Ovary (tissue), 9 donors: Measurements from ENCODE around the gene DHRS7C. TPM values are rescaled to one million over a fixed set of nuclear protein-coding genes. Genes with fewer than 3 reads are reported as not detected.

Experiments used
- DNase-seq, 5 donors: peaks; one replicate each; pipeline ENCODE4 v3.0.0-alpha.2; 2019 to 2020
- H3K27ac ChIP-seq, 2 donors: fragments of 200-600 bp; one replicate each; pipeline versions ENCODE4 v1.5.1 to v1.8.0; 2019 to 2022
- H3K27me3 ChIP-seq: fragments of 200-600 bp; one replicate; pipeline ENCODE4 v1.8.0; 2022
- H3K36me3 ChIP-seq: fragments of 200-600 bp; sonication (generic); one replicate; pipeline ENCODE4 v1.5.1; 2019
- H3K4me1 ChIP-seq: one replicate; pipeline ENCODE4 v1.8.1; 2013; ENCODE audit warnings: mild to moderate bottlenecking, moderate library complexity; ENCODE audit not compliant: insufficient read depth
- H3K4me3 ChIP-seq: fragments of 200-600 bp; sonication (generic); one replicate; pipeline ENCODE4 v1.5.1; 2017
- H3K9me3 ChIP-seq, 2 donors: fragments of 200-600 bp in 1 of 2; sonication (generic) in 1 of 2; one replicate each; pipeline versions ENCODE4 v1.5.1 to v1.8.1; 2013 to 2019; ENCODE audit warnings: mild to moderate bottlenecking in 1 of 2, moderate library complexity in 1 of 2
- CTCF ChIP-seq, 3 donors: fragments of 450-650 bp in 2 of 3; fragments of 200-600 bp in 1 of 3; IDR thresholded peaks; one replicate each; pipeline versions ENCODE4 v1.5.1 to v1.8.0; 2016 to 2022; ENCODE audit warnings: antibody characterized with exemption in 3 of 3, mild to moderate bottlenecking in 1 of 3
- EP300 ChIP-seq: sonication (generic); formaldehyde crosslinking; IDR thresholded peaks from one replicate; pipeline ENCODE4 v1.6.1; 2017; ENCODE audit warnings: antibody characterized with exemption
- POLR2A ChIP-seq: fragments of 450-650 bp; IDR thresholded peaks from one replicate; pipeline ENCODE4 v1.6.1; 2017; ENCODE audit warnings: antibody characterized with exemption, mild to moderate bottlenecking, moderate library complexity
- WGBS, 3 donors: extraction: QIAGEN DNeasy Blood & Tissue Kit in 1 of 3; methylation state at CpG; one replicate each; pipeline versions ENCODE4 v1.1.5 to v1.1.7; 2013 to 2017; 5-methylcytosine and 5-hydroxymethylcytosine counted together
- intact Hi-C, 4 donors: fragments of 100-400 bp; cut with DNase I; formaldehyde crosslinking; loops; one replicate each; pipeline versions ENCODE4 v1.11.0 to v1.15.1; 2022 to 2023
- polyA plus RNA-seq, 2 donors: library from polyadenylated mRNA; stranded (reverse); fragments of 200-250 nt in 1 of 2; fragments of 350-450 nt in 1 of 2; fragmentation: Illumina TruSeq in 1 of 2; extraction: RNeasy Lipid Tissue Mini Kit (QIAGEN cat#74804) in 1 of 2; gene quantifications; one replicate each; pipeline ENCODE4 v1.2.3, GENCODE V29; 2013 to 2014
- total RNA-seq, 7 donors: library from RNA; depleted of rRNA in 2 of 7; stranded (reverse); fragments of >200 nt in 2 of 7; fragmentation: NEBNext Ultra II Directional in 3 of 7; extraction: Animal tissue kit (Norgen Biotek cat#: 25700) in 3 of 7; gene quantifications; one replicate each; pipeline versions ENCODE4 v1.1.0 to v1.2.4, GENCODE V29; 2016 to 2023
- donor health status: DM: no; HTN: no; CAD: no; lungs with moderate emphysema.
- donor health status: DM: no; HTN: no; CAD: no.
- donor health status: Bipolar disorder and iron deficiency.
- donor health status: DM: yes; HTN: yes; CAD: no.
- donor health status: DM: no; HTN: no; CAD: no.
- donor health status: DM: yes; HTN: yes; CAD: no.

The DHRS7C gene
- total and polyA plus RNA-seq, 9 donors = not detected

GRCh38 chr17:9818760-9819159 is 27.4 kb upstream of the DHRS7C start:
- H3K4me1 ChIP-seq = no peaks in the 10 kb centered on the region
- no peaks in the 10 kb centered on the region for H3K36me3 ChIP-seq
- no peaks in the 10 kb centered on the region for H3K9me3 ChIP-seq
- H3K27ac ChIP-seq = no peak overlapping the region
- H3K27me3 ChIP-seq = no peaks in the 10 kb centered on the region
- 61 to 73% (median 71%) methylated on average over 4 of the region's 4 CpGs for WGBS, 3 donors
- intact Hi-C loops = no loop called here
- TF ChIP-seq CTCF (IDR thresholded peaks at IDR 0.05) = no peak
- no peak for TF ChIP-seq POLR2A
- TF ChIP-seq EP300 = no peak
- DNase-seq = no peak
- no peak overlapping the region for H3K4me3 ChIP-seq

- no peaks in the 10 kb centered on the region for H3K4me1 ChIP-seq
- no peak for DNase-seq
- TF ChIP-seq EP300 (no peak), POLR2A (no peak), CTCF (IDR thresholded peaks at IDR 0.05) (no peak)
These were observed 25.7 kb upstream of the DHRS7C start for GRCh38 chr17:9817086-9817485.

GRCh38 chr17:9816472-9816871 is 25.1 kb upstream of the DHRS7C start:
- DNase-seq = no peak
- Histone ChIP-seq H3K27ac (no peak overlapping the region), H3K4me3 (no peak overlapping the region), H3K4me1 (no peaks in the 10 kb centered on the region), H3K9me3 (no peaks in the 10 kb centered on the region), H3K27me3 (no peaks in the 10 kb centered on the region), H3K36me3 (no peaks in the 10 kb centered on the region)
- intact Hi-C loops = no loop called here
- TF ChIP-seq EP300 (no peak), CTCF (IDR thresholded peaks at IDR 0.05) (no peak), POLR2A (no peak)
- 53 to 82% (median 78%) methylated on average over 10 of the region's 10 CpGs for WGBS, 3 donors

More at GRCh38 chr17:9817086-9817485, 25.7 kb upstream of the DHRS7C start:
- Histone ChIP-seq H3K4me3 (no peak overlapping the region), H3K9me3 (no peaks in the 10 kb centered on the region), H3K36me3 (no peaks in the 10 kb centered on the region), H3K27me3 (no peaks in the 10 kb centered on the region), H3K27ac (no peak overlapping the region)
- 30 to 38% (median 33%) methylated on average over 8 of the region's 8 CpGs for WGBS, 3 donors
- intact Hi-C loops = no loop called here

DNA sequence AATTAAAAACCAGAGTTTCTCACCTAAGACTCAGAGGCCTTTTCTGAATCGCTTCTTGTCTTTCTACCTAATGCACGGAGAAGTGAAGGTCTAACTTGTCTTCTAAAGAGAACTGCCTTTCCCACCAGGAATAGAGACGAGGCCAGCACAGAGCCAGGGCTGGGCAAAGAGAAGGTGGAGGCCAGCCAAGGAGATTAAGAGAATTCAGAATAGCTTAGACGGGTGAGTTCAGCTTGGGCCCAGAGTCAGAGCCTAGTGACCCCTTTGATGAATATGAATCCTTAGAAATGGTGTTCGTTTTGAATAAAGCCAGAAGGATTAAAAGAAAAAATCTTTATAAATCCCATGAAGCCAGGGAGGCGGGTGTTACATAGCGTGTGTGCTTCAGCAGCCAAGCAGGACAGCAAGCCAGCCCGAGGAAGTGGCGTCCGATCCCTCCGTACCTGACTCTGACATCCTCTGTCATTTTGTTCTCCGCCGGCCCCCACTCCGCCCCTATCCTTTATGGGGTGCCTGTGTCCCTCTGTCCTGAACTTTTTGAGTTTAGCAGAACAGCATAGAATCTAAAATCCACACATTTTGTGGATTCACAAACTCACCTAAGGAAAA is 23.0 kb upstream of the DHRS7C start:
- no peak for TF ChIP-seq EP300
- TF ChIP-seq CTCF (IDR thresholded peaks at IDR 0.05) = no peak
- TF ChIP-seq POLR2A = no peak
- intact Hi-C loops = no loop called here
- no peak overlapping the region for H3K27ac ChIP-seq
- H3K9me3 ChIP-seq = no peaks in the 10 kb centered on the region
- no peak overlapping the region for H3K4me3 ChIP-seq
- WGBS, 3 donors = 75 to 84% (median 82%) methylated on average over 14 of the region's 14 CpGs
- no peak for DNase-seq
- no peaks in the 10 kb centered on the region for H3K4me1 ChIP-seq
- H3K27me3 ChIP-seq = no peaks in the 10 kb centered on the region
- no peaks in the 10 kb centered on the region for H3K36me3 ChIP-seq
